ENCODE measurements around the gene SDCBP2. TPM values are rescaled to one million over a fixed set of nuclear protein-coding genes. Genes with fewer than 3 reads are reported as not detected.

Gene SDCBP2
- total and polyA plus RNA-seq, 2 of the 8 experiments (the other 6 are each of a cell fraction or from before 2014, with no cell fraction given) = 4.2 to 6.7 TPM

- TF ChIP-seq CHD7 (IDR thresholded peaks at IDR 0.05; ENCODE audit: insufficient replicate concordance, low read length) (no peak), CTBP2 (IDR thresholded peaks at IDR 0.05; ENCODE audit: borderline replicate concordance, insufficient read depth, insufficient read length, low read length) (no peak), ASH2L (IDR thresholded peaks at IDR 0.05; ENCODE audit: low read length) (no peak), HDAC2 (IDR thresholded peaks at IDR 0.05; ENCODE audit: borderline replicate concordance in 1 of 2, low read depth in 2 of 2, low read length in 2 of 2) (no peak), SIN3A (conservative IDR thresholded peaks at IDR 0.05 in 1 of 2, IDR thresholded peaks at IDR 0.05 in 1 of 2; ENCODE audit: low read depth in 1 of 2, low read length in 2 of 2) (no peak)
These were observed 28.7 kb downstream of the SDCBP2 start (continued) for GRCh38 chr20:1300083-1300840.

Measured in H1 (cell line).